ENCODE data around the gene TBC1D16. TPM values are rescaled to one million over a fixed set of nuclear protein-coding genes. Genes with fewer than 3 reads are reported as not detected.

Gene TBC1D16
- total RNA-seq, 6 experiments from 2014 or later = 5.8 to 21.0 (median 14.4) TPM

DNA sequence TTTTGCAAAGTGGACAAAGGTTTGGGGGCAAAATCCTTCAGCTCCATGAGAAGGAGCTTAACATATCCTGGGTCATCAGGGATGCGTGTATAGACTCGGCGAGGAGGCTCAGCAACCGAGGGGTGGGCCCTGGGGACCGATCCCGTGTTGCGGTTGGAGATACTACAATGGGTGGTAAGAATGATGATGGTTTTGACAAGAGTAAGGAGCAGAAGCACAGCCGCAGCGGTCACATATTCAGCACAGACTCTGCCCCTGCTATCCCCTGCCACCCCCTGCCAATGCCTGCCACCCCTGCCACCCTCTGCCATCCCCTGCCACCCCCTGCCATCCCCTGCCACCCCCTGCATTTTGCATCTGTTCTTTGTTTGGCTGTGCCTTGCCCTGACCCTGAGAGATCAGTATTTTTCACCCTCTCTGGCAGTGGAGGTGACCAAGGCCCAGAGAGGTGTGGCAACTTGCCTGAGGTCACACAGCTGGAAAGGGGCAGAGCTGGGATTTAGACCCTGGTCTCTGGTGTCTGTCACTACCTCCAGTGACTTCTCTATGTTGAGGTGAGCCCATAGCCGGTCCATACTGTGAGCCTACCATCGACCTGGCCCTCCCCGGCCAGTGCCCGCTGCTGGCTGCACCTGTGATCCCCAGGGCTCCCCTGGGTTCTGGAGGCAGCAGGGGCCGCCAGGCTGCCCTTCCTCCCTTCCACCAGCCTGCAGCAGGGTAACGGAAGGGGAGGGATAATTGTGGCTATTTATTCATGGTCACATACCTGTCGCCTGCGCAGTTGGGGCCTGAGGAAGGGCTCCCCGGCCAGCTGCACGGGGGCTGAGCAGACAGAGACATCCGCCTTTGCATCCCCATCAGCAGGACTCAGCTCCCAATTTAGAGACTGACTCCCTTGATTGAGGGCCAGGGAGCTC lies 121.5 kb downstream of the TBC1D16 start:
- no peaks in the 10 kb centered on the region for H3K27me3 ChIP-seq
- H3K36me3 ChIP-seq = no peaks in the 10 kb centered on the region
- DNase-seq = peak in 2 of 3 donors; percentile 7 to 35
- WGBS (ENCODE audit: insufficient coverage, low coverage, low lambda C conversion rate, missing lambda C conversion rate) = 93% methylated on average over 4 of the region's 20 CpGs
- TF ChIP-seq POLR2A (IDR thresholded peaks at IDR 0.05) = no peak
- TF ChIP-seq CTCF (IDR thresholded peaks at IDR 0.05) = no peak
- H3K4me1 ChIP-seq = peaks cover 0 to 7% (median 3%) of the 10 kb centered on the region in 4 donors
- no peaks in the 10 kb centered on the region for H3K9me3 ChIP-seq
- ATAC-seq = no peak
- H3K4me3 ChIP-seq = no peak overlapping the region
- intact Hi-C loops (cut with DNase I) = no loop called here
- no peak overlapping the region for H3K27ac ChIP-seq

DNA sequence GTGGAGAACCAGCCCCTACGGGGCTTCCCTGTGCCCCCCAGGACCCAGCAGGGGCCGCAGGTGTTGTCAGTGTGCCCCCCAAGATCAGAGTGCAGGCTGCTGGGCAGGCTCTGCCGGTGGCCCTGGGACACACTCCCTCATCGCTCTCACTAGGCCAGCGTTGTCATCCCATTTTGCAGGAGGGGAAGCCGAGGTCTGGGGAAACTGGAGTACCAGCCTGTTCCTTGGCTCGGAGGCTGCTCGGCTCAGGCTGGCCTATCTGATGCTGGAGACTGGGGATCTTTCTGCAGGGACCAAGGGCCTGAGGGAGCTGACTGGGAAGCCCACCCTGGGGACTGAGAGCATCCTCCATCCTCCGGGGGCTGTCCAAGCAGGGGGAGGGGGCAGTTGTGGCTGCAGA lies 122.2 kb downstream of the TBC1D16 start:
- DNase-seq = peak in 1 of 3 donors; percentile 45
- Histone ChIP-seq H3K4me3 (no peak overlapping the region), H3K27me3 (no peaks in the 10 kb centered on the region), H3K9me3 (no peaks in the 10 kb centered on the region), H3K27ac (no peak overlapping the region), H3K4me1 (peaks cover 0 to 1% (median 0%) of the 10 kb centered on the region in 4 donors), H3K36me3 (no peaks in the 10 kb centered on the region)
- ATAC-seq = no peak
- WGBS (ENCODE audit: insufficient coverage, low coverage, low lambda C conversion rate, missing lambda C conversion rate) = no CpG with 5 or more reads among the region's 9 CpGs
- TF ChIP-seq CTCF (IDR thresholded peaks at IDR 0.05) = no peak
- intact Hi-C loops (cut with DNase I) = no loop called here

- H3K27me3 ChIP-seq = no peaks in the 10 kb centered on the region
- H3K9me3 ChIP-seq = no peaks in the 10 kb centered on the region
- no peaks in the 10 kb centered on the region for H3K36me3 ChIP-seq
- no peaks in the 10 kb centered on the region for H3K4me1 ChIP-seq
- DNase-seq (peak in 2 of 3 donors; percentile 22 to 54), ATAC-seq (no peak)
- TF ChIP-seq CTCF (IDR thresholded peaks at IDR 0.05) = no peak
- no peak for TF ChIP-seq POLR2A (IDR thresholded peaks at IDR 0.05)
- intact Hi-C loops (cut with DNase I) = no loop called here
- 100% methylated on average over 1 of the region's 14 CpGs for whole genome bisulfite sequencing (ENCODE audit: insufficient coverage, low coverage, low lambda C conversion rate, missing lambda C conversion rate)
- no peak overlapping the region for H3K27ac ChIP-seq
- no peak overlapping the region for H3K4me3 ChIP-seq
Measured at GRCh38 chr17:79912552-79913330, 122.9 kb downstream of the TBC1D16 start.

GRCh38 chr17:79911430-79912399 lies 124.0 kb downstream of the TBC1D16 start:
- TF ChIP-seq POLR2A (IDR thresholded peaks at IDR 0.05) = no peak
- TF ChIP-seq CTCF (IDR thresholded peaks at IDR 0.05) = no peak
- DNase-seq = peak in 1 of 3 donors; percentile 27
- intact Hi-C loops (cut with DNase I) = no loop called here
- H3K4me3 ChIP-seq = no peak overlapping the region
- H3K9me3 ChIP-seq = no peaks in the 10 kb centered on the region
- H3K36me3 ChIP-seq = no peaks in the 10 kb centered on the region
- WGBS (ENCODE audit: insufficient coverage, low coverage, low lambda C conversion rate, missing lambda C conversion rate) = 80% methylated on average over 12 of the region's 20 CpGs
- no peaks in the 10 kb centered on the region for H3K27me3 ChIP-seq
- no peak overlapping the region for H3K27ac ChIP-seq
- ATAC-seq = no peak
- H3K4me1 ChIP-seq = no peaks in the 10 kb centered on the region

Measured in right lobe of liver (tissue), 6 donors.